Measurements from ENCODE around the gene CNTN5. TPM values are rescaled to one million over a fixed set of nuclear protein-coding genes. Genes with fewer than 3 reads are reported as not detected.

The CNTN5 gene
- polyA plus RNA-seq, 1 donor from 2014 or later = 1.1 TPM

- Histone ChIP-seq H3K4me2 (ENCODE audit: low read length) (no peak overlapping the region), H4K20me1 (ENCODE audit: insufficient read depth) (no peaks in the 10 kb centered on the region), H3K79me2 (replicated peaks; ENCODE audit: insufficient read depth, low read length) (no peaks in the 10 kb centered on the region), H3K4me3 (ENCODE audit: low read length) (no peak overlapping the region), H3K9me2 (ENCODE audit: insufficient read depth, low read length) (no peaks in the 10 kb centered on the region), H3K36me3 (ENCODE audit: insufficient read depth, low read length) (no peaks in the 10 kb centered on the region), H3F3A (ENCODE audit: insufficient read depth, low read length, poor library complexity, severe bottlenecking) (no peaks in the 10 kb centered on the region), H2AFZ (ENCODE audit: low read depth, low read length) (no peak overlapping the region), H3K27me3 (ENCODE audit: insufficient read depth, low read depth, low read length) (no peaks in the 10 kb centered on the region), H3K27ac (ENCODE audit: low read length) (no peak overlapping the region), H3K9me3 (ENCODE audit: low read length) (no peaks in the 10 kb centered on the region), H3K9ac (ENCODE audit: low read length) (no peak overlapping the region)
- TF ChIP-seq CTCF (IDR thresholded peaks at IDR 0.05; ENCODE audit: poor library complexity, severe bottlenecking) (no peak), TAF1 (IDR thresholded peaks at IDR 0.05; ENCODE audit: low read depth) (no peak), MXI1 (conservative IDR thresholded peaks at IDR 0.05; ENCODE audit: poor library complexity, severe bottlenecking) (no peak), RAD21 (conservative IDR thresholded peaks at IDR 0.05) (no peak), SMC3 (conservative IDR thresholded peaks at IDR 0.05; ENCODE audit: poor library complexity) (no peak), POLR2AphosphoS5 (IDR thresholded peaks at IDR 0.05) (no peak), EP300 (conservative IDR thresholded peaks at IDR 0.05; ENCODE audit: poor library complexity, severe bottlenecking) (no peak), REST (IDR thresholded peaks at IDR 0.05; ENCODE audit: borderline replicate concordance) (no peak), EZH2 (IDR thresholded peaks at IDR 0.05; ENCODE audit: borderline replicate concordance, insufficient read depth, low read length, poor library complexity, severe bottlenecking) (no peak)
Observed at GRCh38 chr11:99240192-99241030, 219.7 kb downstream of the CNTN5 start.

GRCh38 chr11:99241066-99241465, 220.3 kb downstream of the CNTN5 start:
- Histone ChIP-seq H4K20me1 (ENCODE audit: insufficient read depth) (no peaks in the 10 kb centered on the region), H3K27me3 (ENCODE audit: insufficient read depth, low read depth, low read length) (no peaks in the 10 kb centered on the region), H3K79me2 (replicated peaks; ENCODE audit: insufficient read depth, low read length) (no peaks in the 10 kb centered on the region), H3K9me2 (ENCODE audit: insufficient read depth, low read length) (no peaks in the 10 kb centered on the region), H3K9me3 (ENCODE audit: low read length) (no peaks in the 10 kb centered on the region), H3K27ac (ENCODE audit: low read length) (no peak overlapping the region), H3K4me3 (ENCODE audit: low read length) (no peak overlapping the region), H2AFZ (ENCODE audit: low read depth, low read length) (no peak overlapping the region), H3K4me2 (ENCODE audit: low read length) (no peak overlapping the region), H3F3A (ENCODE audit: insufficient read depth, low read length, poor library complexity, severe bottlenecking) (no peaks in the 10 kb centered on the region), H3K9ac (ENCODE audit: low read length) (no peak overlapping the region), H3K36me3 (ENCODE audit: insufficient read depth, low read length) (no peaks in the 10 kb centered on the region)
- TF ChIP-seq SMC3 (conservative IDR thresholded peaks at IDR 0.05; ENCODE audit: poor library complexity) = no peak
- TF ChIP-seq EP300 (conservative IDR thresholded peaks at IDR 0.05; ENCODE audit: poor library complexity, severe bottlenecking) = no peak
- TF ChIP-seq TAF1 (IDR thresholded peaks at IDR 0.05; ENCODE audit: low read depth) = no peak
- TF ChIP-seq REST (IDR thresholded peaks at IDR 0.05; ENCODE audit: borderline replicate concordance) = no peak
